H1 (cell line): ENCODE results near the gene PRR5L. TPM values are rescaled to one million over a fixed set of nuclear protein-coding genes. Genes with fewer than 3 reads are reported as not detected.

Experiments
- CTCF ChIA-PET: fragments of 300-600 bp; sonication (Branson Sonifier 250); formaldehyde crosslinking; loops from one replicate; lab custom pipeline; 2021; ENCODE audit not compliant: partially characterized antibody; lab: Charles Lee
- POLR2A ChIA-PET: fragments of 300-600 bp; sonication (Branson Sonifier 250); formaldehyde crosslinking; loops from one replicate; lab custom pipeline; 2021; ENCODE audit warnings: inconsistent platforms; ENCODE audit not compliant: partially characterized antibody; lab: Charles Lee
- DNase-seq, 2 experiments: peaks; one replicate each; pipeline versions ENCODE4 v3.0.0 to v3.0.0-alpha.2; 2010 to 2022; ENCODE audit warnings: low spot score in 2 of 2, low read depth in 1 of 2, mixed read lengths in 1 of 2
- FAIRE-seq: peaks from 2 replicates; lab custom pipeline; 2011; peaks lifted over from hg19 to GRCh38; lab: Jason Lieb, UNC
- H2AFZ ChIP-seq: 2 replicates; pipeline ENCODE4 v1.8.1; 2012; ENCODE audit warnings: low read length, inconsistent platforms
- H2AK5ac ChIP-seq: 2 replicates; pipeline ENCODE4 v1.6.1; 2013; ENCODE audit warnings: low read depth, low read length
- H2BK120ac ChIP-seq: replicated peaks from 2 replicates; pipeline ENCODE3; 2013; ENCODE audit warnings: low read depth, low read length, inconsistent platforms
- H2BK12ac ChIP-seq: 2 replicates; pipeline ENCODE4 v1.6.1; 2013; ENCODE audit warnings: low read depth, low read length
- H2BK15ac ChIP-seq: 2 replicates; pipeline ENCODE4 v1.6.1; 2013; ENCODE audit warnings: low read length
- H2BK20ac ChIP-seq: 2 replicates; pipeline ENCODE4 v1.6.1; 2013; ENCODE audit warnings: low read length
- H2BK5ac ChIP-seq: 2 replicates; pipeline ENCODE4 v1.6.1; 2013; ENCODE audit warnings: low read depth, low read length
- H3K14ac ChIP-seq: 2 replicates; pipeline ENCODE4 v1.6.1; 2013; ENCODE audit warnings: inconsistent platforms; ENCODE audit not compliant: insufficient read length
- H3K18ac ChIP-seq: 2 replicates; pipeline ENCODE4 v1.6.1; 2013; ENCODE audit warnings: low read length; ENCODE audit errors: extremely low read depth
- H3K23ac ChIP-seq: 2 replicates; pipeline ENCODE4 v1.6.1; 2013; ENCODE audit warnings: inconsistent platforms; ENCODE audit not compliant: insufficient read length
- H3K23me2 ChIP-seq: 2 replicates; pipeline ENCODE4 v1.6.1; 2013; ENCODE audit warnings: low read depth, low read length
- H3K27ac ChIP-seq: 2 replicates; pipeline ENCODE4 v1.6.1; 2011; ENCODE audit warnings: low read depth, low read length, inconsistent platforms
- H3K27me3 ChIP-seq, 4 experiments: replicated peaks in 1 of 4; 1 replicate in 1 of 4; 2 replicates in 3 of 4; pipeline versions ENCODE4 v1.6.1 to v1.8.1; 2011 to 2013; ENCODE audit warnings: low read length in 3 of 4, mild to moderate bottlenecking in 3 of 4, inconsistent platforms in 2 of 4, mixed read lengths in 2 of 4, moderate library complexity in 1 of 4; ENCODE audit not compliant: control insufficient read depth in 3 of 4, insufficient read depth in 3 of 4; ENCODE audit errors: extremely low read depth in 1 of 4
- H3K36me3 ChIP-seq, 4 experiments: 2 replicates each; pipeline versions ENCODE4 v1.6.1 to v1.8.1; 2011 to 2013; ENCODE audit warnings: mild to moderate bottlenecking in 4 of 4, low read length in 3 of 4, moderate library complexity in 2 of 4, control low read depth in 1 of 4, inconsistent platforms in 1 of 4; ENCODE audit not compliant: insufficient read depth in 4 of 4, control insufficient read depth in 2 of 4
- H3K4ac ChIP-seq: replicated peaks from 2 replicates; pipeline ENCODE3; 2013; ENCODE audit warnings: low read length, low read depth, mixed read lengths, inconsistent platforms; ENCODE audit not compliant: insufficient read length
- H3K4me1 ChIP-seq, 4 experiments: replicated peaks in 1 of 4; 1 replicate in 1 of 4; 2 replicates in 3 of 4; pipeline versions ENCODE4 v1.6.1 to v1.8.1; 2011 to 2013; ENCODE audit warnings: low read length in 3 of 4, inconsistent platforms in 2 of 4, mixed read lengths in 1 of 4; ENCODE audit not compliant: insufficient read depth in 4 of 4, control insufficient read depth in 3 of 4
- H3K4me2 ChIP-seq, 2 experiments: 2 replicates each; pipeline versions ENCODE4 v1.6.1 to v1.8.1; 2011 to 2013; ENCODE audit warnings: low read depth in 2 of 2, low read length in 2 of 2, control low read depth in 1 of 2, inconsistent platforms in 1 of 2, mild to moderate bottlenecking in 1 of 2; ENCODE audit not compliant: insufficient read depth in 1 of 2
- H3K4me3 ChIP-seq, 4 experiments: fragments of 200-600, 300-600 bp in 1 of 4; sonication (generic), shearing (Covaris generic), sonication (Bioruptor Twin) in 1 of 4; 2 replicates each; pipeline versions ENCODE4 v1.5.1 to v1.8.1; 2011 to 2016; ENCODE audit warnings: low read length in 4 of 4, low read depth in 3 of 4, control low read depth in 2 of 4, inconsistent platforms in 2 of 4, mild to moderate bottlenecking in 2 of 4, mixed read lengths in 1 of 4, moderate library complexity in 1 of 4; ENCODE audit not compliant: insufficient read depth in 2 of 4; ENCODE audit errors: extremely low read depth in 1 of 4
- H3K56ac ChIP-seq: replicated peaks from 2 replicates; pipeline ENCODE3; 2013; ENCODE audit warnings: low read depth, mild to moderate bottlenecking, mixed read lengths, low read length, inconsistent platforms; ENCODE audit not compliant: insufficient read length
- H3K79me1 ChIP-seq: 2 replicates; pipeline ENCODE4 v1.6.1; 2013; ENCODE audit warnings: low read depth, low read length, control low read depth
- H3K79me2 ChIP-seq, 2 experiments: 2 replicates each; pipeline versions ENCODE4 v1.6.1 to v1.8.1; 2012 to 2013; ENCODE audit warnings: low read length in 2 of 2, mild to moderate bottlenecking in 2 of 2, inconsistent platforms in 1 of 2; ENCODE audit not compliant: insufficient read depth in 2 of 2, control insufficient read depth in 1 of 2
- H3K9ac ChIP-seq, 4 experiments: replicated peaks in 1 of 4; 1 replicate in 1 of 4; 2 replicates in 3 of 4; pipeline versions ENCODE4 v1.6.1 to v1.8.1; 2011 to 2013; ENCODE audit warnings: low read depth in 3 of 4, low read length in 3 of 4, control low read depth in 2 of 4, mild to moderate bottlenecking in 2 of 4, moderate library complexity in 2 of 4, inconsistent platforms in 1 of 4; ENCODE audit errors: extremely low read depth in 1 of 4
- H3K9me3 ChIP-seq, 2 experiments: 2 replicates each; pipeline versions ENCODE4 v1.6.1 to v1.8.1; 2012 to 2013; ENCODE audit warnings: mild to moderate bottlenecking in 2 of 2, moderate library complexity in 2 of 2, control low read depth in 1 of 2, inconsistent platforms in 1 of 2, low read depth in 1 of 2, low read length in 1 of 2, mixed read lengths in 1 of 2; ENCODE audit not compliant: insufficient read depth in 2 of 2
- H4K20me1 ChIP-seq, 2 experiments: replicated peaks in 1 of 2; 2 replicates each; pipeline versions ENCODE3 to v1.8.1; 2011 to 2013; ENCODE audit warnings: inconsistent platforms in 2 of 2, low read length in 2 of 2, mild to moderate bottlenecking in 1 of 2; ENCODE audit not compliant: insufficient read depth in 2 of 2, control insufficient read depth in 1 of 2
- H4K5ac ChIP-seq: 2 replicates; pipeline ENCODE4 v1.6.1; 2013; ENCODE audit warnings: low read length, low read depth, mixed read lengths, inconsistent platforms; ENCODE audit not compliant: insufficient read length
- H4K8ac ChIP-seq: 2 replicates; pipeline ENCODE4 v1.8.0; 2013; ENCODE audit warnings: mild to moderate bottlenecking, moderate library complexity, low read length, inconsistent platforms; ENCODE audit not compliant: insufficient read depth; ENCODE audit errors: extremely low read depth
- H4K91ac ChIP-seq: replicated peaks from 2 replicates; pipeline ENCODE3; 2013; ENCODE audit warnings: low read length, mixed read lengths, inconsistent platforms; ENCODE audit not compliant: insufficient read length
- ASH2L ChIP-seq: fragments of 200-600, 300-600 bp; sonication (generic); IDR thresholded peaks from one replicate; pipeline ENCODE4 v1.7.1; 2017; ENCODE audit warnings: low read length
- BACH1 ChIP-seq: IDR thresholded peaks from 2 replicates; pipeline ENCODE4 v1.6.1; 2012; ENCODE audit warnings: low read length, improper control_type of control experiment
- EP300 ChIP-seq, 2 experiments: IDR thresholded peaks; 1 replicate in 1 of 2; 2 replicates in 1 of 2; pipeline ENCODE4 v1.6.1; 2011 to 2012; ENCODE audit warnings: low read depth in 2 of 2, low read length in 2 of 2, mild to moderate bottlenecking in 2 of 2, borderline replicate concordance in 1 of 2, inconsistent platforms in 1 of 2, moderate library complexity in 1 of 2
- HDAC2 ChIP-seq, 2 experiments: fragments of 300-600 bp in 1 of 2; sonication (generic) in 1 of 2; IDR thresholded peaks; 2 replicates each; pipeline ENCODE4 v1.6.1; 2011 to 2012; ENCODE audit warnings: low read depth in 2 of 2, low read length in 2 of 2, mild to moderate bottlenecking in 2 of 2, moderate library complexity in 2 of 2, borderline replicate concordance in 1 of 2, inconsistent platforms in 1 of 2
- KDM4A ChIP-seq: IDR thresholded peaks from one replicate; pipeline ENCODE4 v1.7.1; 2012; ENCODE audit warnings: low read depth, mild to moderate bottlenecking, moderate library complexity, low read length, inconsistent platforms; ENCODE audit not compliant: severe bottlenecking
- MAFK ChIP-seq: IDR thresholded peaks from 2 replicates; pipeline ENCODE4 v1.6.1; 2012; ENCODE audit warnings: low read depth, mild to moderate bottlenecking, improper control_type of control experiment, low read length
- NANOG ChIP-seq: IDR thresholded peaks from 2 replicates; pipeline ENCODE4 v1.6.1; 2011; ENCODE audit warnings: low read length, low read depth, mild to moderate bottlenecking, inconsistent platforms; ENCODE audit not compliant: insufficient read depth, poor library complexity, severe bottlenecking
- RBBP5 ChIP-seq: IDR thresholded peaks from 2 replicates; pipeline ENCODE4 v1.7.1; 2012; ENCODE audit warnings: low read depth, mild to moderate bottlenecking, inconsistent platforms, low read length, moderate library complexity, borderline replicate concordance
- SP1 ChIP-seq: IDR thresholded peaks from 2 replicates; pipeline ENCODE4 v1.6.1; 2011; ENCODE audit warnings: low read depth, low read length
- TAF1 ChIP-seq: IDR thresholded peaks from 2 replicates; pipeline ENCODE4 v1.6.1; 2011; ENCODE audit warnings: mild to moderate bottlenecking, low read depth, low read length
- YY1 ChIP-seq: IDR thresholded peaks from 2 replicates; pipeline ENCODE4 v1.6.1; 2011; ENCODE audit warnings: low read depth, mild to moderate bottlenecking, low read length
- WGBS, 2 experiments: shearing (Covaris generic) in 1 of 2; methylation state at CpG; one replicate each; pipeline versions ENCODE4 v1.1.6 to v1.1.7; 2013 to 2015; ENCODE audit warnings: low lambda C conversion rate in 2 of 2, mixed read lengths in 2 of 2, inconsistent platforms in 1 of 2, low coverage in 1 of 2, missing lambda C conversion rate in 1 of 2; ENCODE audit not compliant: insufficient replicate concordance in 2 of 2, insufficient coverage in 1 of 2, insufficient read length in 1 of 2; ENCODE audit errors: extremely low coverage in 1 of 2, missing lambda C conversion rate in 1 of 2; 5-methylcytosine and 5-hydroxymethylcytosine counted together
- polyA plus RNA-seq, 7 experiments: library from polyadenylated mRNA; depleted of rRNA in 3 of 7; stranded (reverse) in 5 of 7; unstranded in 2 of 7; fragments of >200 nt in 5 of 7; fragments of 200-250 nt in 2 of 7; gene quantifications; 1 replicate in 5 of 7; 2 replicates in 1 of 7; 4 replicates in 1 of 7; pipeline versions ENCODE4 v1.2.1 to v1.2.3, GENCODE V29; 2011 to 2013; ENCODE audit warnings: missing spikeins in 2 of 7, mixed read lengths in 2 of 7
- total RNA-seq: library from RNA; stranded (reverse); fragmentation: NEBNext Ultra II Directional; extraction: Animal tissue kit (Norgen Biotek cat#: 25700); gene quantifications from 2 replicates; pipeline ENCODE4 v1.2.1, GENCODE V29; 2021

The PRR5L gene
- total and polyA plus RNA-seq, 2 of the 8 experiments (the other 6 are each of a cell fraction or from before 2014, with no cell fraction given), result 6.6 to 10.1 TPM

DNA sequence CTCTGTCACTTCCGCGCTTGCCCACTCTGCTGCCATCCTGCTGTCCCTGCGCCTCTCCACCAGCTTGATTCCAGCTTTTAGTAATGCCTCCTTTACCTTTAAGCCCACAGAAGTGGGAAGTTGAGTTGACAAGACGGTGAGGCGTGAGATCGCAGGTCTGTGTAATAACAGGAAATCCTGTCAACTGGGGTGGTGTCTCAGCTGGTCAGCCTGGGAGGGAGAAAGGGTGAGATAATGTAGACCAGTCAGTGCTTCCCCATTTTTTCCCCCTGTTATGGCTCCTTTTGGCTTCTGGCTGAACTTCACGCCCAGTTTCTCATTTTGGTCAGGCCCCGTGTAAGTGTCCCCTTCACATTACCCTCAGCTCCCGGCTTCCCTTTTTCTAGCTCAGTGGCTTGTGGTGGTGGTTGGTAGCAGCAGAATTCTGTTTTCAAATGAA is 115.1 kb downstream of the PRR5L start:
- ChIA-PET POLR2A (interaction anchor here (1.2 kb wide), 1 partner anchor 8 kb away, joined by 6 read pairs; no protein-coding TSS in a partner anchor), CTCF (interaction anchor here (0.8 to 3.2 kb wide), 8 partner anchors 9 to 119 kb away, joined by 3 to 10 read pairs (median 4); no protein-coding TSS in a partner anchor)
- Histone ChIP-seq H2BK12ac (no peak overlapping the region), H2BK15ac (no peak overlapping the region), H4K5ac (no peak overlapping the region), H4K91ac (no peak overlapping the region), H3K27ac (no peak overlapping the region), H2BK20ac (no peak overlapping the region), H3K4ac (no peak overlapping the region), H2AK5ac (no peak overlapping the region), H2BK5ac (no peak overlapping the region), H2BK120ac (no peak overlapping the region), H3K23me2 (no peaks in the 10 kb centered on the region; the same call in 1 of the 2 replicates), H2AFZ (no peak overlapping the region), H3K36me3 (0 out of 8 replicates have a peak, but pooled peaks cover 0 to 2% (median 0%) of the 10 kb centered on the region in 4 experiments), H3K79me2 (no peaks in the 10 kb centered on the region), H3K18ac (no peak overlapping the region), H3K56ac (no peak overlapping the region), H3K4me2 (no peak overlapping the region), H3K23ac (no peak overlapping the region), H3K4me3 (no peak overlapping the region), H3K79me1 (no peaks in the 10 kb centered on the region), H3K14ac (no peak overlapping the region), H4K8ac (no peak overlapping the region), H3K9me3 (no peaks in the 10 kb centered on the region), H3K4me1 (no peaks in the 10 kb centered on the region), H3K27me3 (no peaks in the 10 kb centered on the region), H3K9ac (no peak overlapping the region), H4K20me1 (no peaks in the 10 kb centered on the region)
- WGBS, 2 experiments, result 95% methylated on average over 9 of the region's 9 CpGs; no CpG with 5 or more reads in 1 of the 2 experiments
- DNase-seq, result no peak
- TF ChIP-seq ASH2L (no peak), RBBP5 (no peak), NANOG (no peak), KDM4A (no peak), MAFK (no peak), TAF1 (no peak), SP1 (no peak), YY1 (no peak), BACH1 (no peak), HDAC2 (IDR thresholded peaks at IDR 0.05; ENCODE audit: borderline replicate concordance in 1 of 2, low read depth in 2 of 2, low read length in 2 of 2) (no peak), EP300 (IDR thresholded peaks at IDR 0.05; ENCODE audit: borderline replicate concordance in 1 of 2, low read depth in 2 of 2, low read length in 2 of 2) (no peak)
- FAIRE-seq, result no peak
